Measurements from ENCODE around the gene EXOSC10. TPM values are rescaled to one million over a fixed set of nuclear protein-coding genes. Genes with fewer than 3 reads are reported as not detected.
"Not testable (repeated sequence)": the region's sequence is repeated elsewhere in the genome, so short reads cannot be mapped to it uniquely, and the experiment has no call there.

EXOSC10 gene
- total RNA-seq, 4 donors from 2014 or later, result 32.4 to 98.1 (median 59.9) TPM

- TF ChIP-seq POLR2A (IDR thresholded peaks at IDR 0.05) (no peak), CTCF (IDR thresholded peaks at IDR 0.05) (no peak)
- Histone ChIP-seq H3K27me3 (no peaks in the 10 kb centered on the region), H3K4me3 (no peak overlapping the region), H3K4me1 (peaks cover 0 to 3% of the 10 kb centered on the region in 2 donors), H3K9me3 (no peaks in the 10 kb centered on the region), H3K27ac (no peak overlapping the region), H3K36me3 (no peaks in the 10 kb centered on the region)
- no peak for DNase-seq
- intact Hi-C loops (cut with DNase I; ENCODE audit: low total_unique reads), result no loop called here
Measured at GRCh38 chr1:11065796-11066195, 33.9 kb downstream of the EXOSC10 start.

GRCh38 chr1:11064942-11065341 is 34.7 kb downstream of the EXOSC10 start:
- no peaks in the 10 kb centered on the region for H3K27me3 ChIP-seq
- H3K9me3 ChIP-seq, result no peaks in the 10 kb centered on the region
- no peaks in the 10 kb centered on the region for H3K36me3 ChIP-seq
- TF ChIP-seq POLR2A (IDR thresholded peaks at IDR 0.05) (no peak), CTCF (IDR thresholded peaks at IDR 0.05) (no peak)
- no peak overlapping the region for H3K27ac ChIP-seq
- intact Hi-C loops (cut with DNase I; ENCODE audit: low total_unique reads), result no loop called here
- peaks cover 0 to 5% of the 10 kb centered on the region in 2 donors for H3K4me1 ChIP-seq
- no peak for DNase-seq
- H3K4me3 ChIP-seq, result no peak overlapping the region

GRCh38 chr1:11063937-11064537 is 35.6 kb downstream of the EXOSC10 start:
- intact Hi-C loops (cut with DNase I; ENCODE audit: low total_unique reads); H3K4me3 ChIP-seq; H3K27ac ChIP-seq; H3K27me3 ChIP-seq; H3K36me3 ChIP-seq; H3K4me1 ChIP-seq; H3K9me3 ChIP-seq: not testable (repeated sequence)
- DNase-seq, result peak in 1 of 2 donors; percentile 12

GRCh38 chr1:11062965-11063401 is 36.7 kb downstream of the EXOSC10 start:
- Histone ChIP-seq H3K27ac (no peak overlapping the region), H3K9me3 (no peaks in the 10 kb centered on the region), H3K36me3 (no peaks in the 10 kb centered on the region), H3K4me1 (peaks cover 5 to 9% of the 10 kb centered on the region in 2 donors), H3K27me3 (no peaks in the 10 kb centered on the region), H3K4me3 (no peak overlapping the region)
- TF ChIP-seq POLR2A (IDR thresholded peaks at IDR 0.05) (no peak), CTCF (IDR thresholded peaks at IDR 0.05) (no peak)
- DNase-seq, result peak in 1 of 2 donors; percentile 10
- intact Hi-C loops (cut with DNase I; ENCODE audit: low total_unique reads), result no loop called here

- Histone ChIP-seq H3K9me3 (no peaks in the 10 kb centered on the region), H3K27me3 (no peaks in the 10 kb centered on the region), H3K4me3 (no peak overlapping the region), H3K4me1 (peaks cover 5 to 9% of the 10 kb centered on the region in 2 donors), H3K36me3 (no peaks in the 10 kb centered on the region), H3K27ac (no peak overlapping the region)
- TF ChIP-seq POLR2A (IDR thresholded peaks at IDR 0.05) (no peak), CTCF (IDR thresholded peaks at IDR 0.05) (no peak)
- DNase-seq, result no peak
- intact Hi-C loops (cut with DNase I; ENCODE audit: low total_unique reads), result no loop called here
Measured at GRCh38 chr1:11061652-11062365, 37.9 kb downstream of the EXOSC10 start.

Measured in uterus (tissue), 4 donors.